ENCODE data around the gene CCL7.
"Not testable (repeated sequence)": the region's sequence is repeated elsewhere in the genome, so short reads cannot be mapped to it uniquely, and the experiment has no call there.

The CCL7 gene

GRCh38 chr17:34269969-34270368 is at the start of gene CCL7:
Gene CCL7 (plus strand): TSS chr17:34270221. CDS start chr17:34270291, 70 bp downstream.
- no peak within 1 kb of the TSS for H3K4me3 ChIP-seq
- no peaks in the 10 kb centered on the region for H4K20me1 ChIP-seq
- no peaks in the 10 kb centered on the region for H3K27me3 ChIP-seq
- TF ChIP-seq Cebpa-rat (IDR thresholded peaks at IDR 0.05) = no peak
- no peaks in the 10 kb centered on the region for H3K36me3 ChIP-seq
- peak within 1 kb of the TSS in 4 of 11 experiments; percentile 14 to 82 (median 73); a peak in 8 of 22 replicates for H3K4me2 ChIP-seq
- H3K9ac ChIP-seq = peak within 1 kb of the TSS in 2 of 11 experiments; percentile 10 to 44; a peak in 3 of 22 replicates
- H3K4me1 ChIP-seq = peaks cover 0 to 67% (median 0%) of the 10 kb centered on the region in 10 experiments; a peak in 8 of 20 replicates
- no peaks in the 10 kb centered on the region for H3K9me3 ChIP-seq (replicated peaks in 1 of 11)
- H3K27ac ChIP-seq = peak within 1 kb of the TSS in 2 of 11 experiments; percentile 23 to 38; a peak in 3 of 22 replicates

- peak overlapping the region in 2 of 10 experiments; percentile 7 to 16; a peak in 2 of 20 replicates for H3K4me3 ChIP-seq
- H3K9ac ChIP-seq = peak overlapping the region in 5 of 11 experiments; percentile 31 to 76 (median 68); a peak in 8 of 22 replicates
- TF ChIP-seq Cebpa-rat (IDR thresholded peaks at IDR 0.05) = peak in 2 of 11 experiments; percentile 16 to 27; a peak in 1 of 22 replicates
- H3K4me1 ChIP-seq = peaks cover 0 to 96% (median 39%) of the 10 kb centered on the region in 10 experiments; a peak in 15 of 20 replicates
- H3K27me3 ChIP-seq = no peaks in the 10 kb centered on the region
- no peaks in the 10 kb centered on the region for H4K20me1 ChIP-seq
- peak overlapping the region in 9 of 11 experiments; percentile 12 to 90 (median 72); a peak in 17 of 22 replicates for H3K4me2 ChIP-seq
- peaks cover 0 to 11% (median 1%) of the 10 kb centered on the region in 11 experiments; a peak in 8 of 22 replicates for H3K9me3 ChIP-seq (replicated peaks in 1 of 11)
- H3K27ac ChIP-seq = peak overlapping the region in 9 of 11 experiments; percentile 7 to 94 (median 73); a peak in 16 of 22 replicates
- no peaks in the 10 kb centered on the region for H3K36me3 ChIP-seq
Observed at GRCh38 chr17:34220752-34221395, 49.1 kb upstream of the CCL7 start.

DNA sequence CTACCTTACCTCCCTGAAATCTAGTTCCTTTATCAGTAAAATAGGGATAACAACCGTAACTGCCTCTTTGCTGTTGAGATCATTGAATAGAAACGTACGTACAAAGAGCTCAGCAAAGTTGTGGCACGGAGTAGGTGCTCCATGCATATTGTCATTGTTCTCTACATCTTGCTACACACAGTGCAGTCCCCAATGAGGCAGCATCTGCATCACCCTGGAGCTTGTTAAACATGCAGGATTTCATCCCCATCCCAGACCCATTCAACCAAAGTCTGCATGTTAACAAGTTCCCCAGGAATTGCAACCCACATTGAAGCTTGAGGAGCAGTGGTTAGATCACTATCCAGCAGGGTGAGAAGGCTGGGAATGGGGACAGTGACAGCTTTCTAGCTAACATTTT is 48.6 kb upstream of the CCL7 start:
- H3K4me1 ChIP-seq = peaks cover 0 to 98% (median 39%) of the 10 kb centered on the region in 10 experiments; a peak in 15 of 20 replicates
- no peaks in the 10 kb centered on the region for H3K36me3 ChIP-seq
- peak overlapping the region in 7 of 11 experiments; percentile 34 to 94 (median 77); a peak in 14 of 22 replicates for H3K27ac ChIP-seq
- peak overlapping the region in 8 of 11 experiments; percentile 50 to 90 (median 76); a peak in 16 of 22 replicates for H3K4me2 ChIP-seq
- H3K27me3 ChIP-seq = no peaks in the 10 kb centered on the region
- TF ChIP-seq Cebpa-rat (IDR thresholded peaks at IDR 0.05) = no peak
- H3K9me3 ChIP-seq (replicated peaks in 1 of 11) = peaks cover 0 to 8% (median 0%) of the 10 kb centered on the region in 11 experiments; a peak in 3 of 22 replicates
- H3K9ac ChIP-seq = peak overlapping the region in 4 of 11 experiments; percentile 43 to 76 (median 70); a peak in 6 of 22 replicates
- H3K4me3 ChIP-seq = no peak overlapping the region
- H4K20me1 ChIP-seq = no peaks in the 10 kb centered on the region

DNA sequence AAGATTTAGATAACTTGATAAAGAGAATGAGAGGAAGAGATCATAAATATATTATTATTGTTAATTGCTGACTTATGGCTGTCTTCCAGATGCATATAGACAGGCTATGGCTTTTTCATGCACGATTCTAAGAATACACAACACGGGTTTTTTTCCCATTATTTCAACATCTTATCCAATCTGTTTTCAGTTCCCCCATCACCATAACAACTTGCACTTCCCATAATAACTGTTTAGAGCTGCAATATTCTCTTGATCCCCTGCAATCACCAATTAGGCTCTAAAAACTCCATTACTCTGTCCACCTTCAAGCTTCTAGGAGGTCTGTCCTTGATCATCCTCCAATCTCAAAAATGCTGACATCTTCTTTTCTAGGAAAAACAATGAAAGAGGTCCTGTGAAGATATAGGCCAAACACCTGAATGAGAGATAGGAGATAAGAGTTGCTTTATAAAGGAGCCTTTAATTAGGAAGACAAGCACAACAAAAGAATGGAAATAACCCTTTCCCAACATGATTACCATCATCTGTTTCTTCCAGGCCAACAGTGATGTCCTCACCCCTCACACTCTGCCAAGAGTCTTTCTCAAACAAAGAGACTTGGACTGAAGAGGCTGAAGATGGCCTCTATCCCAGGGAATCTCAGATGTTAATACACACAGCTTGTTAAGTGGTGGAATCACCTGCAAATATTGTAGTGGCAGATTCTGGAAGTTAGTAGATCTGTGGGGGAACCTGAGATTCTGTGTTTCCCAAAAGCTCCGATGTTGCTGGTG is 47.1 kb upstream of the CCL7 start:
- TF ChIP-seq Cebpa-rat (IDR thresholded peaks at IDR 0.05) = peak in 1 of 11 experiments; percentile 61; a peak in 2 of 22 replicates
- H3K4me1 ChIP-seq = peaks cover 0 to 100% (median 45%) of the 10 kb centered on the region in 10 experiments; a peak in 16 of 20 replicates
- H3K9me3 ChIP-seq (replicated peaks in 1 of 11) = peaks cover 0 to 8% (median 0%) of the 10 kb centered on the region in 11 experiments; a peak in 2 of 22 replicates

GRCh38 chr17:34225046-34225445 is 45.0 kb upstream of the CCL7 start:
- Histone ChIP-seq H3K9ac (no peak overlapping the region), H3K36me3 (no peaks in the 10 kb centered on the region), H3K27me3 (no peaks in the 10 kb centered on the region), H3K9me3 (replicated peaks in 1 of 11) (peaks cover 6 to 16% (median 9%) of the 10 kb centered on the region in 11 experiments), H3K4me2 (peak overlapping the region in 3 of 11 experiments; percentile 81 to 90 (median 89); a peak in 5 of 22 replicates), H4K20me1 (no peaks in the 10 kb centered on the region), H3K4me3 (no peak overlapping the region), H3K4me1 (peaks cover 0 to 100% (median 41%) of the 10 kb centered on the region in 10 experiments; a peak in 16 of 20 replicates), H3K27ac (peak overlapping the region in 3 of 11 experiments; percentile 88 to 94 (median 93); a peak in 6 of 22 replicates)
- TF ChIP-seq Cebpa-rat (IDR thresholded peaks at IDR 0.05) = no peak

More for the DNA sequence above, 47.1 kb upstream of the CCL7 start:
- no peaks in the 10 kb centered on the region for H3K36me3 ChIP-seq
- no peaks in the 10 kb centered on the region for H4K20me1 ChIP-seq
- H3K4me2 ChIP-seq = peak overlapping the region in 6 of 11 experiments; percentile 60 to 90 (median 80); a peak in 12 of 22 replicates
- H3K4me3 ChIP-seq = no peak overlapping the region
- no peaks in the 10 kb centered on the region for H3K27me3 ChIP-seq
- H3K27ac ChIP-seq = peak overlapping the region in 7 of 11 experiments; percentile 6 to 94 (median 77); a peak in 12 of 22 replicates
- peak overlapping the region in 3 of 11 experiments; percentile 68 to 76 (median 75); a peak in 6 of 22 replicates for H3K9ac ChIP-seq

DNA sequence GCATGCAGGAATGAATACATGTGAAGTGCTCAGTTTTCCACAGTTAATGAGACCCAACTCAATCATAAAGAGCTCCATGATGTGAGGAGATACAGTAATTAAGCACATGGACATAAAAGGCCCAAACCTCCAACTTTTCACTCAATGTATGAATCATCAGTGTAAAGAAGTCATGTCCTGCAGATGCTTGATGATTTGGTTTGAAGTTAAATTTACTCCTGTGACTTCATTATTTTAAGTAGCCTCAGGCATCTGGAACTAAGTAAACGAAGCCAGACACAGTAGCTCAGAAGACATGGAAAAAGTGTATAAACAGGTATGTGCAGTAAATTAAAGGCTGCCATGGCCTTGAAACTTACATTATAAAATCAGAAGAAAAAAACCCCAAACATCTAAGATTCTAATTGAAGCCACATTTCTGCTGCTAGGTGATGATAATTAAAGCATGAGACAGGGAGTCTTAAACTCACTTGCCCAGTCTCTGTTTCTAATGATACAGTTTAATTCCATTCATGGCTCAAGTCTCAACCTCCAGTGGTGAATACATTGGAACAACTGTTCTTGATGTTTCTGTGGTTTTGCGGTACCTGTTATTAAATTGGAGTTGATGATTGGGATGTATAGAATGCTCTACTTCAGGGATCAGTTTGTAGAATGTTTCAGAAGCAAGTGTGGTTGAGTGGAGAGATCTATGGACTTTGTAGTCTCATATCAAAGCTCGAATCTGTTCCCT is 43.8 kb upstream of the CCL7 start:
- H3K36me3 ChIP-seq = no peaks in the 10 kb centered on the region
- peak overlapping the region in 2 of 11 experiments; percentile 88 to 94; a peak in 5 of 22 replicates for H3K27ac ChIP-seq
- TF ChIP-seq Cebpa-rat (IDR thresholded peaks at IDR 0.05) = no peak
- H3K4me1 ChIP-seq = peaks cover 0 to 92% (median 31%) of the 10 kb centered on the region in 10 experiments; a peak in 16 of 20 replicates
- H3K4me2 ChIP-seq = peak overlapping the region in 3 of 11 experiments; percentile 81 to 90 (median 89); a peak in 6 of 22 replicates
- no peaks in the 10 kb centered on the region for H3K27me3 ChIP-seq
- no peak overlapping the region for H3K4me3 ChIP-seq
- H3K9me3 ChIP-seq (replicated peaks in 1 of 11) = peaks cover 15 to 27% (median 19%) of the 10 kb centered on the region in 11 experiments
- H3K9ac ChIP-seq = no peak overlapping the region; a peak in 1 of 22 replicates
- H4K20me1 ChIP-seq = no peaks in the 10 kb centered on the region

DNA sequence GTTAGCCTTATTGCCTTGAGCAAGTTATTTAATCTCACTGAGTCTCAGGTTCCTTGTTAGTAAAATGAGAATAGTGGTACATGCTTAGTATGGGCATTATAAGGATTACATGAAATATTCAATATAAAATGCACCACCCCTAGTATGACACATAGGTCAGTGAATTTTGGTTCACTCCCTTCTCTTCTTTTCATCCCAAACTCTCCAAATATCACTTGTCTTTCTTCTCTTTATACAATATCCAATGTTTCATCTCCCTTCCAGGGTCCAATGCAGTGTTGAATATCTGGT is 43.3 kb upstream of the CCL7 start:
- H3K27me3 ChIP-seq = no peaks in the 10 kb centered on the region
- peak overlapping the region in 3 of 11 experiments; percentile 81 to 90 (median 89); a peak in 5 of 22 replicates for H3K4me2 ChIP-seq
- H4K20me1 ChIP-seq = no peaks in the 10 kb centered on the region
- no peak for TF ChIP-seq Cebpa-rat (IDR thresholded peaks at IDR 0.05)
- peaks cover 0 to 90% (median 26%) of the 10 kb centered on the region in 10 experiments; a peak in 16 of 20 replicates for H3K4me1 ChIP-seq
- no peaks in the 10 kb centered on the region for H3K36me3 ChIP-seq
- no peak overlapping the region for H3K9ac ChIP-seq
- H3K4me3 ChIP-seq = no peak overlapping the region
- H3K9me3 ChIP-seq (replicated peaks in 1 of 11) = peaks cover 15 to 28% (median 19%) of the 10 kb centered on the region in 11 experiments
- H3K27ac ChIP-seq = peak overlapping the region in 2 of 11 experiments; percentile 88 to 94; a peak in 5 of 22 replicates

DNA sequence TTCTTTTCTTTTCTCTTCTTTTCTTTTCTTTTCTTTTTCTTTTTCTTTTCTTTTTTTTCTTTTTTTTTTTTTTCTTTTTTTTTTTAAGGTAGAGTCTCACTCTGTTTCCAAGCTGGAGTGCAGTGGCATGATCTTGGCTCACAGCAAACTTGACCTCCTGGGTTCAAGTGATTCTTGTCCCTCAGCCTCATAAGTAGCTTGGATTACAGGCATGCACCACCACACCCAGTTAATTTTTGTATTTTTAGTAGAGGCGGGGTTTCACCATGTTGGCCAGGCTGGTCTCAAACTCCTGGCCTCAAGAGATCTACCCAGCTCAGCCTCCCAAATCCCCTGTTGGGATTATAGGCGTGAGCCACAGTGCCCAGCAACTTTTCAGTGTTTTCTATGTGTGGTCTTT is 42.7 kb upstream of the CCL7 start:
- Histone ChIP-seq H3K4me1 (peaks cover 0 to 90% (median 20%) of the 10 kb centered on the region in 10 experiments; a peak in 16 of 20 replicates), H3K9me3 (replicated peaks in 1 of 11) (peaks cover 15 to 28% (median 19%) of the 10 kb centered on the region in 11 experiments), H3K4me2 (peak overlapping the region in 8 of 11 experiments; percentile 3 to 90 (median 42); a peak in 12 of 22 replicates), H3K9ac (peak overlapping the region in 2 of 11 experiments; percentile 40 to 58; a peak in 2 of 22 replicates), H3K27ac (peak overlapping the region in 4 of 11 experiments; percentile 15 to 94 (median 60); a peak in 7 of 22 replicates)
- H4K20me1 ChIP-seq, H3K4me3 ChIP-seq, H3K27me3 ChIP-seq, H3K36me3 ChIP-seq: not testable (repeated sequence)

Measured in BLaER1 treated with 17β-estradiol and CSF1 and Interleukin-3, amounts not matched to agents 10 nM and 100 nM (cell line).